Liver (tissue), 3 donors: ENCODE results near the gene SBF2.

Experiments
- EGR1 ChIP-seq, 2 donors: IDR thresholded peaks; 2 replicates each; pipeline ENCODE4 v1.6.1; 2016 to 2018; ENCODE audit warnings: antibody characterized with exemption in 2 of 2, low read depth in 2 of 2
- GABPA ChIP-seq, 2 donors: IDR thresholded peaks in 1 of 2; conservative IDR thresholded peaks in 1 of 2; 2 replicates each; pipeline ENCODE4 v1.6.1; 2016; ENCODE audit warnings: antibody characterized with exemption in 2 of 2, mild to moderate bottlenecking in 1 of 2, moderate library complexity in 1 of 2
- JUND ChIP-seq, 2 donors: IDR thresholded peaks; 2 replicates each; pipeline ENCODE4 v1.6.1; 2016; ENCODE audit warnings: antibody characterized with exemption in 2 of 2
- RAD21 ChIP-seq, 2 donors: IDR thresholded peaks; 2 replicates each; pipeline ENCODE4 v1.6.1; 2016; ENCODE audit warnings: antibody characterized with exemption in 2 of 2, mild to moderate bottlenecking in 2 of 2
- RXRA ChIP-seq, 2 donors: IDR thresholded peaks; 2 replicates each; pipeline ENCODE4 v1.6.1; 2017 to 2018; ENCODE audit warnings: antibody characterized with exemption in 2 of 2, mild to moderate bottlenecking in 1 of 2
- SP1 ChIP-seq: IDR thresholded peaks from 2 replicates; pipeline ENCODE4 v1.6.1; 2018; ENCODE audit warnings: antibody characterized with exemption, mild to moderate bottlenecking
- TAF1 ChIP-seq: conservative IDR thresholded peaks from 2 replicates; pipeline ENCODE4 v1.6.1; 2016; ENCODE audit warnings: antibody characterized with exemption, mild to moderate bottlenecking
- YY1 ChIP-seq: IDR thresholded peaks from 2 replicates; pipeline ENCODE4 v1.6.1; 2016; ENCODE audit warnings: antibody characterized with exemption, mild to moderate bottlenecking
- TF ChIP-seq, protein P1 (sequence below): IDR thresholded peaks from 2 replicates; pipeline ENCODE4 v1.6.1; 2016; ENCODE audit warnings: antibody characterized with exemption
- TF ChIP-seq, protein P2 (sequence below): fragments of 150-350 bp; IDR thresholded peaks from 2 replicates; pipeline ENCODE4 v1.5.1; 2017; ENCODE audit warnings: improper control_type of control experiment, low read depth, low read length; ENCODE audit not compliant: missing input control
- TF ChIP-seq, protein P3 (sequence below): IDR thresholded peaks from 2 replicates; pipeline ENCODE4 v1.6.1; 2016; ENCODE audit warnings: antibody characterized with exemption
- TF ChIP-seq, protein P4 (sequence below): IDR thresholded peaks from 2 replicates; pipeline ENCODE4 v1.6.1; 2016; ENCODE audit warnings: antibody characterized with exemption, mild to moderate bottlenecking
- TF ChIP-seq, protein P5 (sequence below): IDR thresholded peaks from 2 replicates; pipeline ENCODE4 v1.6.1; 2016; ENCODE audit warnings: antibody characterized with exemption
- donor health status: healthy.
- donor health status: healthy.

DNA sequence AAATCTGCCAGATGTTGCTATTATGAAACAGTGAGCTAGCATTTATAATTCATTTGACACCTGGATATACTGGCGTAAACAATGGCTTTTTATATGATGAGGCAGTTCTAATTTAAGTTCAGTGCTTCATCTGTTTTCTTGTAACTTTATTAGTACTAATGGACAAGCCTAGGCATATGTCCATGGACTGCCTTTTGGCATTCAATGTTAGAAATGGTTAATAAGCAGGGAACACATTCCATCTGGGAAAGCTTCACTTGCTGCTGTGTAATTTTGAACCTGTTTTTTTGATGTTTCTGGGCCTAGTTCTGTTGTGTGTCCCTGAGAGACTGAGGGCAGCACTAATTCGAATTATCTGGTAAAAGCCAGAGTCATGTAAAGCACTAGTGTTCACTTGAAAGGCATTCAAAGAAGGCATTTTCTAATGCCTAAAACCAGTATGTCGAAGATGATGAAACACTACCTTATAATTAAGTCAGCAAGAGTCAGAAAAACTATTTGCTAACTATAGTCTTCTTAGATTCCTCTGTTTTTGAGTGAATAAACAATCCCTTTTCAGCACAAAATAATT lies 491.6 kb downstream of the SBF2 start:
- TF ChIP-seq, protein P1, sequence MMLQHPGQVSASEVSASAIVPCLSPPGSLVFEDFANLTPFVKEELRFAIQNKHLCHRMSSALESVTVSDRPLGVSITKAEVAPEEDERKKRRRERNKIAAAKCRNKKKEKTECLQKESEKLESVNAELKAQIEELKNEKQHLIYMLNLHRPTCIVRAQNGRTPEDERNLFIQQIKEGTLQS: no peak
- no peak for TF ChIP-seq SP1
- TF ChIP-seq, protein P2, sequence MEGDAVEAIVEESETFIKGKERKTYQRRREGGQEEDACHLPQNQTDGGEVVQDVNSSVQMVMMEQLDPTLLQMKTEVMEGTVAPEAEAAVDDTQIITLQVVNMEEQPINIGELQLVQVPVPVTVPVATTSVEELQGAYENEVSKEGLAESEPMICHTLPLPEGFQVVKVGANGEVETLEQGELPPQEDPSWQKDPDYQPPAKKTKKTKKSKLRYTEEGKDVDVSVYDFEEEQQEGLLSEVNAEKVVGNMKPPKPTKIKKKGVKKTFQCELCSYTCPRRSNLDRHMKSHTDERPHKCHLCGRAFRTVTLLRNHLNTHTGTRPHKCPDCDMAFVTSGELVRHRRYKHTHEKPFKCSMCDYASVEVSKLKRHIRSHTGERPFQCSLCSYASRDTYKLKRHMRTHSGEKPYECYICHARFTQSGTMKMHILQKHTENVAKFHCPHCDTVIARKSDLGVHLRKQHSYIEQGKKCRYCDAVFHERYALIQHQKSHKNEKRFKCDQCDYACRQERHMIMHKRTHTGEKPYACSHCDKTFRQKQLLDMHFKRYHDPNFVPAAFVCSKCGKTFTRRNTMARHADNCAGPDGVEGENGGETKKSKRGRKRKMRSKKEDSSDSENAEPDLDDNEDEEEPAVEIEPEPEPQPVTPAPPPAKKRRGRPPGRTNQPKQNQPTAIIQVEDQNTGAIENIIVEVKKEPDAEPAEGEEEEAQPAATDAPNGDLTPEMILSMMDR: no peak
- TF ChIP-seq, protein P3, sequence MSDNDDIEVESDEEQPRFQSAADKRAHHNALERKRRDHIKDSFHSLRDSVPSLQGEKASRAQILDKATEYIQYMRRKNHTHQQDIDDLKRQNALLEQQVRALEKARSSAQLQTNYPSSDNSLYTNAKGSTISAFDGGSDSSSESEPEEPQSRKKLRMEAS: no peak
- TF ChIP-seq, protein P4, sequence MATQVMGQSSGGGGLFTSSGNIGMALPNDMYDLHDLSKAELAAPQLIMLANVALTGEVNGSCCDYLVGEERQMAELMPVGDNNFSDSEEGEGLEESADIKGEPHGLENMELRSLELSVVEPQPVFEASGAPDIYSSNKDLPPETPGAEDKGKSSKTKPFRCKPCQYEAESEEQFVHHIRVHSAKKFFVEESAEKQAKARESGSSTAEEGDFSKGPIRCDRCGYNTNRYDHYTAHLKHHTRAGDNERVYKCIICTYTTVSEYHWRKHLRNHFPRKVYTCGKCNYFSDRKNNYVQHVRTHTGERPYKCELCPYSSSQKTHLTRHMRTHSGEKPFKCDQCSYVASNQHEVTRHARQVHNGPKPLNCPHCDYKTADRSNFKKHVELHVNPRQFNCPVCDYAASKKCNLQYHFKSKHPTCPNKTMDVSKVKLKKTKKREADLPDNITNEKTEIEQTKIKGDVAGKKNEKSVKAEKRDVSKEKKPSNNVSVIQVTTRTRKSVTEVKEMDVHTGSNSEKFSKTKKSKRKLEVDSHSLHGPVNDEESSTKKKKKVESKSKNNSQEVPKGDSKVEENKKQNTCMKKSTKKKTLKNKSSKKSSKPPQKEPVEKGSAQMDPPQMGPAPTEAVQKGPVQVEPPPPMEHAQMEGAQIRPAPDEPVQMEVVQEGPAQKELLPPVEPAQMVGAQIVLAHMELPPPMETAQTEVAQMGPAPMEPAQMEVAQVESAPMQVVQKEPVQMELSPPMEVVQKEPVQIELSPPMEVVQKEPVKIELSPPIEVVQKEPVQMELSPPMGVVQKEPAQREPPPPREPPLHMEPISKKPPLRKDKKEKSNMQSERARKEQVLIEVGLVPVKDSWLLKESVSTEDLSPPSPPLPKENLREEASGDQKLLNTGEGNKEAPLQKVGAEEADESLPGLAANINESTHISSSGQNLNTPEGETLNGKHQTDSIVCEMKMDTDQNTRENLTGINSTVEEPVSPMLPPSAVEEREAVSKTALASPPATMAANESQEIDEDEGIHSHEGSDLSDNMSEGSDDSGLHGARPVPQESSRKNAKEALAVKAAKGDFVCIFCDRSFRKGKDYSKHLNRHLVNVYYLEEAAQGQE: no peak
- TF ChIP-seq RAD21 (IDR thresholded peaks at IDR 0.05): no peak
- TF ChIP-seq EGR1 (IDR thresholded peaks at IDR 0.05; ENCODE audit: low read depth in 2 of 2): no peak
- TF ChIP-seq RXRA (IDR thresholded peaks at IDR 0.05): no peak
- TF ChIP-seq JUND (IDR thresholded peaks at IDR 0.05): no peak
- TF ChIP-seq YY1: no peak
- no peak for TF ChIP-seq TAF1
- no peak for TF ChIP-seq GABPA (IDR thresholded peaks at IDR 0.05 in 1 of 2, conservative IDR thresholded peaks at IDR 0.05 in 1 of 2)
- TF ChIP-seq, protein P5, sequence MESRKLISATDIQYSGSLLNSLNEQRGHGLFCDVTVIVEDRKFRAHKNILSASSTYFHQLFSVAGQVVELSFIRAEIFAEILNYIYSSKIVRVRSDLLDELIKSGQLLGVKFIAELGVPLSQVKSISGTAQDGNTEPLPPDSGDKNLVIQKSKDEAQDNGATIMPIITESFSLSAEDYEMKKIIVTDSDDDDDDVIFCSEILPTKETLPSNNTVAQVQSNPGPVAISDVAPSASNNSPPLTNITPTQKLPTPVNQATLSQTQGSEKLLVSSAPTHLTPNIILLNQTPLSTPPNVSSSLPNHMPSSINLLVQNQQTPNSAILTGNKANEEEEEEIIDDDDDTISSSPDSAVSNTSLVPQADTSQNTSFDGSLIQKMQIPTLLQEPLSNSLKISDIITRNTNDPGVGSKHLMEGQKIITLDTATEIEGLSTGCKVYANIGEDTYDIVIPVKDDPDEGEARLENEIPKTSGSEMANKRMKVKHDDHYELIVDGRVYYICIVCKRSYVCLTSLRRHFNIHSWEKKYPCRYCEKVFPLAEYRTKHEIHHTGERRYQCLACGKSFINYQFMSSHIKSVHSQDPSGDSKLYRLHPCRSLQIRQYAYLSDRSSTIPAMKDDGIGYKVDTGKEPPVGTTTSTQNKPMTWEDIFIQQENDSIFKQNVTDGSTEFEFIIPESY: no peak
